ENCODE measurements around the gene PDZRN3. TPM values are rescaled to one million over a fixed set of nuclear protein-coding genes. Genes with fewer than 3 reads are reported as not detected.

PDZRN3 gene
- 0.09 TPM in 1 of 5 replicates, not detected in the others for total RNA-seq (2022; extraction: Qiagen RNA extraction)

DNA sequence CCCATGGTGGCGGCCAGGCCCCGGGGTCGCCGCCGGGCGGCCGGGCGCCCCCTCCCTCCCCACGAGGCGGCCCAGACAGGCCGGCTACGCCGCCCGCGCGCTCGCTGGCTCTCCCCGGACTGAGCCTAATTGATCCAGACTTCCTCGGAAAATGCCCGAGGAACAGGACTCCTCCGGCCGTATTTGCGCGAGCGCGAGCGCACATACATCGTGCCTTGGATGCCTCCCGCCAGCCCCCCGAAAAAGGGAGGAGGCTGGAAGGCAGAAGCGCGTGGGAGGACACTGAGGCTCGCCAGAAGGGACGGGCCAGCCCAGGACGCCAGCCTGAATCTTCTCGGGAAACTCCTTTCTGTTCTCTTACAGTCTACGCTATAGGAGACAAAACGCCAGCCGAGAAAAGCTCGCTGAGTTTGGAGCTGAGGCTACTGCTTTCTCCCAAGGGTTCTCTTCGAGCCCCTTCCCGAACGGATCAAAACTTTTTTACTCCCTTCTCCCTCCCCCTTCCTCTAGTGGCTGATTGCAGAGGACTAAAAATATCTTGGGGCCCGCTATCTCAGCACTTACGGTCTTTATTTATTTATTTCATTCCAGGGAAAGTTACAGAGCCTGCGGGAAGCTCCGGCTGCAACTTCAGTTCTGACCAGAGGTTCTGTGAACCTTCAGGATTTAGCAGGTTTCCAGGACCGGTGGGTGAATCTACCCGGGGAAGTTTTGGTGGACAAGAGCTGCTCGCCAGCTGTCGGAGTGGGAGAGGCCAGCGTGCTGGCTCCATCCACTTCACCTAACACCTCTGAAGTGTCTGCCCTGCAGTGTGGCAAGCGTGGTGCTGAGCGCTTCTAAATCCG lies at the start of gene PDZRN3:
Gene PDZRN3 (minus strand): TSS at position 121 of the 845 bp plus-strand sequence.

Measured in A549 treated with dexamethasone at 1 μM for 4 hours (cell line).